Superior temporal gyrus (tissue), 1 donor: ENCODE results near the gene DRD2.

ENCODE experiments used
- DNase-seq: peaks from one replicate; pipeline ENCODE4 v3.0.0-alpha.2; 2016; ENCODE audit errors: extremely low spot score

The DRD2 gene

GRCh38 chr11:113372309-113372708, 102.9 kb downstream of the DRD2 start:
- DNase-seq: no peak

GRCh38 chr11:113370634-113371033, 104.6 kb downstream of the DRD2 start:
- DNase-seq: peak; percentile 45

DNA sequence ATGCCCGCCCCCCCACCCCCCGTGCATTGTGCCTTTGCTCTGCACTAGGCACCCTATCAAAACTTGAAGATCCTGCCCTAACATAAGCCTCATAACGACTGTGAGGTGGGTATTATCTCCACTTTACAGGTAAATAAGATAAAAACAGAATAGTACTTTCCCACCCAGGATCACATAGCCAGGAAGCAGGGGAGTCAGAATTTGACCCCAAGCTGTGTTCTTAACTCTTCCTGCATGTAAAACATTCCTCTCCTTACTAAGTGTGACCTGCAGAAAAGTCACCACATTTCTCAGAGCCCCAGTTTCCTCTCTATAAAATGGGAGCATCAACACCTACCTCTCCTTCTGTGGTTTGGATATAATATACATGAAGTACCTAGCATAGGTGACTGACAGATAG, 105.8 kb downstream of the DRD2 start:
- DNase-seq: no peak

DNA sequence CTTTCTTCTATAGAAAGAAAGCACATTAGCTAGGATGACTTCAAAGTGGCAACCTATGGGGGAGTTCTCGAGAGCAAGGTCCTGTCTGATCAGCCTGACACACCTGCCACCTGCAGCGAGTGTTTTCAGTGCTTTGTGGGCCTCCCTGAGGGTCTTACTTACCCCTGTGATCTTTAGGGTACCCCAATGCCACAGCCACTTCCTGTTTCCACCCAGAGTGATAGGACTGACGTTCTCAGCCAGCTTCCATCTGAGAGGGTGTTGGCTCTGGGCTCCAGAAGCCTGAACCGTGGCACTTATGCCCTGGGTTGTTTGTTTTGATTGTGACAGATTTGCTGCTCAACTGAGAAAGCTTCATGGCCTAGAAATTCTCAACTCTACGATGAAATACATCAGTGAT, 109.3 kb downstream of the DRD2 start:
- DNase-seq: no peak

GRCh38 chr11:113363996-113364641, 111.1 kb downstream of the DRD2 start:
- DNase-seq: no peak

DNA sequence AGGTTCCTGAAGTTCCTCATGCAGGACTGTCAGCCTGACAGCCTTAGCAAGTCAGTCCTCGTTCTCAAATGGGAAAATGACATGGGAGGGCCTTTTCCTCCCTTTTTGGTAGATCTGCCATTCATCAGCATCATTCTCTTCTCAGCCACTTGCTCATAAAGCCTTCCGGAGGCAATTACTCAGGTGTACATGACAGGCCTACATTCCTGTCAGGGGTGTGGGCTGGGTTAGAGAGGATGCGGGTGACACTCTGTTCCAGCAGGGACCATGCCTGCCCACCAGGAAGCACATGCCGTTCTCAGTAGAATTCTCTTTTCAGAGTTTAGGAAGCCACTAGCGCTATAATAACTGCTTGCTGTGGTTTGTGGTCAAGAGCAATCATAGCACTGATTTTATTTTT, 111.8 kb downstream of the DRD2 start:
- DNase-seq: no peak
